Adrenal gland (tissue), 12 donors: ENCODE results near the gene CHM. TPM values are rescaled to one million over a fixed set of nuclear protein-coding genes. Genes with fewer than 3 reads are reported as not detected.

Source experiments
- DNase-seq, 7 donors: peaks; one replicate each; pipeline ENCODE4 v3.0.0-alpha.2; 2019 to 2020
- H3K27ac ChIP-seq, 5 donors: fragments of 200-600 bp; sonication (generic) in 4 of 5; 1 replicate in 3 of 5; 2 replicates in 2 of 5; pipeline versions ENCODE4 v1.5.1 to v1.8.0; 2016 to 2020; ENCODE audit warnings: mild to moderate bottlenecking in 1 of 5
- H3K27me3 ChIP-seq: fragments of 200-600 bp; 2 replicates; pipeline ENCODE4 v1.8.0; 2021
- H3K36me3 ChIP-seq, 2 donors: fragments of 200-600 bp; replicated peaks in 1 of 2; 1 replicate in 1 of 2; 2 replicates in 1 of 2; pipeline versions ENCODE4 v1.5.1 to v1.8.0; 2018 to 2022
- H3K4me1 ChIP-seq, 2 donors: fragments of 200-600 bp; replicated peaks in 1 of 2; 1 replicate in 1 of 2; 2 replicates in 1 of 2; pipeline versions ENCODE4 v1.5.1 to v1.8.0; 2018 to 2021
- H3K4me3 ChIP-seq, 4 donors: fragments of 200-600 bp; sonication (generic) in 3 of 4; one replicate each; pipeline ENCODE4 v1.5.1; 2016 to 2018
- H3K9me3 ChIP-seq, 3 donors: fragments of 200-600 bp; sonication (generic) in 1 of 3; replicated peaks in 1 of 3; 1 replicate in 2 of 3; 2 replicates in 1 of 3; pipeline versions ENCODE4 v1.5.1 to v1.8.0; 2016 to 2021
- CTCF ChIP-seq, 6 experiments: fragments of 450-650 bp in 4 of 6; fragments of 200-600 bp in 2 of 6; sonication (generic) in 1 of 6; IDR thresholded peaks; 1 replicate in 5 of 6; 2 replicates in 1 of 6; pipeline versions ENCODE4 v1.5.1 to v1.8.0; 2016 to 2021; ENCODE audit warnings: antibody characterized with exemption in 6 of 6, mild to moderate bottlenecking in 2 of 6, moderate library complexity in 1 of 6
- POLR2A ChIP-seq, 2 donors: fragments of 450-650 bp; IDR thresholded peaks; one replicate each; pipeline ENCODE4 v1.6.1; 2017; ENCODE audit warnings: antibody characterized with exemption in 2 of 2, mild to moderate bottlenecking in 2 of 2, moderate library complexity in 1 of 2
- WGBS, 4 donors: extraction: QIAGEN DNeasy Blood & Tissue Kit in 2 of 4; methylation state at CpG; one replicate each; pipeline versions ENCODE4 v1.1.5 to v1.1.7; 2013 to 2017; 5-methylcytosine and 5-hydroxymethylcytosine counted together
- intact Hi-C, 2 donors: fragments of 100-400 bp; cut with DNase I; formaldehyde crosslinking; loops; one replicate each; pipeline versions ENCODE4 v1.14.1 to v1.15.0; 2022 to 2023
- polyA plus RNA-seq, 3 donors: library from polyadenylated mRNA; stranded (reverse); fragments of 200-250 nt in 2 of 3; fragments of 350-450 nt in 1 of 3; fragmentation: Illumina TruSeq in 1 of 3; extraction: RNeasy Lipid Tissue Mini Kit (QIAGEN cat#74804) in 1 of 3; gene quantifications; one replicate each; pipeline ENCODE4 v1.2.3, GENCODE V29; 2013 to 2014
- total RNA-seq, 9 donors: library from RNA; depleted of rRNA in 4 of 9; stranded (reverse); fragments of >200 nt in 4 of 9; fragments of 120-200 nt in 1 of 9; fragmentation: NEBNext Ultra II Directional in 1 of 9; extraction: Animal tissue kit (Norgen Biotek cat#: 25700) in 1 of 9; gene quantifications; one replicate each; pipeline versions ENCODE4 v1.1.0 to v1.2.4, GENCODE V29; 2013 to 2023
- donor health status: healthy with polysubstance abuse.
- donor health status: Bipolar disorder and iron deficiency.
- donor health status: DM: yes; HTN: yes; CAD: no.
- donor health status: DM: no; HTN: no; CAD: no.
- donor health status: DM: no; HTN: no; CAD: no.
- donor health status: DM: yes; HTN: yes; CAD: no.

Gene CHM
- total and polyA plus RNA-seq, 12 donors, result 12.6 to 48.8 (median 25.7) TPM

- Histone ChIP-seq H3K27me3 (no peaks in the 10 kb centered on the region), H3K9me3 (no peaks in the 10 kb centered on the region), H3K27ac (no peak overlapping the region), H3K4me1 (peaks cover 0 to 18% of the 10 kb centered on the region in 2 donors), H3K4me3 (no peak overlapping the region), H3K36me3 (no peaks in the 10 kb centered on the region)
- TF ChIP-seq POLR2A (IDR thresholded peaks at IDR 0.05) (no peak), CTCF (IDR thresholded peaks at IDR 0.05) (no peak)
- no peak for DNase-seq
- intact Hi-C loops, result no loop called here
Observed at GRCh38 chrX:85996555-85996954, 50.8 kb downstream of the CHM start.

GRCh38 chrX:85995641-85996040 lies 51.7 kb downstream of the CHM start:
- H3K27me3 ChIP-seq, result no peaks in the 10 kb centered on the region
- no peaks in the 10 kb centered on the region for H3K36me3 ChIP-seq
- intact Hi-C loops, result no loop called here
- no peak for DNase-seq
- no peak overlapping the region for H3K4me3 ChIP-seq
- TF ChIP-seq CTCF (IDR thresholded peaks at IDR 0.05), result no peak
- TF ChIP-seq POLR2A (IDR thresholded peaks at IDR 0.05), result no peak
- no peaks in the 10 kb centered on the region for H3K9me3 ChIP-seq
- peaks cover 0 to 18% of the 10 kb centered on the region in 2 donors for H3K4me1 ChIP-seq
- H3K27ac ChIP-seq, result no peak overlapping the region
- 73 to 100% (median 87%) methylated on average over 1 of the region's 1 CpG for WGBS, 4 donors

GRCh38 chrX:85994797-85995196 lies 52.6 kb downstream of the CHM start:
- no peaks in the 10 kb centered on the region for H3K9me3 ChIP-seq
- H3K27ac ChIP-seq, result no peak overlapping the region
- peaks cover 0 to 18% of the 10 kb centered on the region in 2 donors for H3K4me1 ChIP-seq
- H3K27me3 ChIP-seq, result no peaks in the 10 kb centered on the region
- no peak overlapping the region for H3K4me3 ChIP-seq
- WGBS, 4 donors, result 35 to 68% (median 56%) methylated on average over 1 of the region's 1 CpG
- TF ChIP-seq CTCF (IDR thresholded peaks at IDR 0.05) (no peak), POLR2A (IDR thresholded peaks at IDR 0.05) (no peak)
- intact Hi-C loops, result no loop called here
- H3K36me3 ChIP-seq, result no peaks in the 10 kb centered on the region
- no peak for DNase-seq

- Histone ChIP-seq H3K36me3 (no peaks in the 10 kb centered on the region), H3K9me3 (no peaks in the 10 kb centered on the region), H3K4me1 (peaks cover 0 to 18% of the 10 kb centered on the region in 2 donors), H3K27me3 (no peaks in the 10 kb centered on the region), H3K4me3 (no peak overlapping the region), H3K27ac (peak overlapping the region in 1 of 5 donors; percentile 3)
- intact Hi-C loops, result no loop called here
- no peak for TF ChIP-seq POLR2A (IDR thresholded peaks at IDR 0.05)
- TF ChIP-seq CTCF (IDR thresholded peaks at IDR 0.05), result no peak
- WGBS, 4 donors, result 34 to 72% (median 44%) methylated on average over 2 of the region's 2 CpGs
- no peak for DNase-seq
Observed at GRCh38 chrX:85994228-85994627, 53.1 kb downstream of the CHM start.
